GM23338 (cell line): ENCODE measurements around the gene UTS2R. TPM values are rescaled to one million over a fixed set of nuclear protein-coding genes. Genes with fewer than 3 reads are reported as not detected.
"Not testable (repeated sequence)": the region's sequence is repeated elsewhere in the genome, so short reads cannot be mapped to it uniquely, and the experiment has no call there.

Experiments
- ATAC-seq: fragments of 200-7000 bp; cut with Tn5 transposase; 3 replicates; pipeline ENCODE4 v1.9.1; 2020
- DNase-seq: peaks from one replicate; pipeline ENCODE4 v3.0.0-alpha.2; 2015; ENCODE audit warnings: low spot score
- H2AFZ ChIP-seq: fragments of 200-600 bp; sonication (generic); 2 replicates; pipeline ENCODE4 v1.8.0; 2016; ENCODE audit warnings: antibody characterized with exemption, mild to moderate bottlenecking, moderate library complexity
- H3F3A ChIP-seq: fragments of 200-600 bp; sonication (generic); replicated peaks from 2 replicates; pipeline ENCODE4 v1.8.0; 2017; ENCODE audit warnings: antibody characterized with exemption, mixed run types, low read depth
- H3K27ac ChIP-seq: fragments of 200-600 bp; sonication (generic); 2 replicates; pipeline ENCODE4 v1.6.1; 2016; ENCODE audit warnings: low read depth
- H3K27me3 ChIP-seq: fragments of 200-600 bp; sonication (generic); 2 replicates; pipeline ENCODE4 v1.8.0; 2016; ENCODE audit warnings: mild to moderate bottlenecking, mixed run types, moderate library complexity; ENCODE audit not compliant: insufficient read depth
- H3K36me3 ChIP-seq: fragments of 200-600 bp; sonication (generic); 2 replicates; pipeline ENCODE4 v1.8.0; 2016; ENCODE audit warnings: mild to moderate bottlenecking; ENCODE audit not compliant: insufficient read depth
- H3K4me1 ChIP-seq: fragments of 200-600 bp; sonication (generic); 2 replicates; pipeline ENCODE4 v1.8.0; 2016; ENCODE audit warnings: mild to moderate bottlenecking, moderate library complexity; ENCODE audit not compliant: insufficient read depth
- H3K4me2 ChIP-seq: fragments of 200-600 bp; sonication (generic); 2 replicates; pipeline ENCODE4 v1.7.1; 2017; ENCODE audit warnings: mixed run types
- H3K4me3 ChIP-seq: fragments of 200-600 bp; sonication (generic); 2 replicates; pipeline ENCODE4 v1.6.1; 2016; ENCODE audit warnings: mixed run types
- H3K79me2 ChIP-seq: fragments of 200-600 bp; sonication (generic); replicated peaks from 2 replicates; pipeline ENCODE4 v1.8.0; 2017; ENCODE audit warnings: mild to moderate bottlenecking; ENCODE audit not compliant: insufficient read depth
- H3K9me2 ChIP-seq: fragments of 200-600 bp; sonication (generic); 2 replicates; pipeline ENCODE4 v1.8.0; 2017; ENCODE audit not compliant: insufficient read depth
- H4K20me1 ChIP-seq: fragments of 200-600 bp; sonication (generic); replicated peaks from 2 replicates; pipeline ENCODE4 v1.8.0; 2017; ENCODE audit warnings: mild to moderate bottlenecking; ENCODE audit not compliant: insufficient read depth
- H3K27ac Mint-ChIP-seq: 2 replicates; pipeline ENCODE4 v1.8.0; 2020; ENCODE audit warnings: inconsistent platforms, mild to moderate bottlenecking, moderate library complexity, mixed read lengths
- H3K27me3 Mint-ChIP-seq: 3 replicates; pipeline ENCODE4 v1.8.0; 2022; ENCODE audit warnings: low read depth, mild to moderate bottlenecking, moderate library complexity, mixed read lengths, inconsistent platforms; ENCODE audit not compliant: insufficient read depth, poor library complexity
- H3K36me3 Mint-ChIP-seq: 3 replicates; pipeline ENCODE4 v1.8.0; 2021; ENCODE audit warnings: low read depth, mild to moderate bottlenecking, inconsistent platforms, moderate library complexity, mixed read lengths
- H3K4me1 Mint-ChIP-seq: 3 replicates; pipeline ENCODE4 v1.8.0; 2020; ENCODE audit warnings: mild to moderate bottlenecking, inconsistent platforms, mixed read lengths
- H3K4me3 Mint-ChIP-seq: 3 replicates; pipeline ENCODE4 v1.8.0; 2021; ENCODE audit warnings: moderate library complexity, mild to moderate bottlenecking, inconsistent platforms, mixed read lengths
- H3K9me3 Mint-ChIP-seq: 3 replicates; pipeline ENCODE4 v1.8.0; 2020; ENCODE audit warnings: moderate library complexity, mild to moderate bottlenecking, inconsistent platforms, mixed read lengths
- CREB1 ChIP-seq: fragments of 250-450 bp; sonication (Bioruptor Pico); IDR thresholded peaks from 2 replicates; pipeline ENCODE4 v1.5.0; 2020; ENCODE audit warnings: low read depth, mild to moderate bottlenecking, moderate library complexity
- CTCF ChIP-seq, 2 experiments: fragments of 200-600 bp in 1 of 2; sonication (generic) in 1 of 2; conservative IDR thresholded peaks; 2 replicates each; pipeline versions ENCODE4 v1.5.1 to v1.6.1; 2016 to 2017; ENCODE audit warnings: antibody characterized with exemption in 2 of 2, low read depth in 2 of 2, mild to moderate bottlenecking in 2 of 2, moderate library complexity in 1 of 2
- ETS1 ChIP-seq: IDR thresholded peaks from 2 replicates; pipeline ENCODE4 v1.6.1; 2016; ENCODE audit warnings: antibody characterized with exemption
- EZH2 ChIP-seq: fragments of 200-600 bp; sonication (generic); IDR thresholded peaks from one replicate; pipeline ENCODE4 v1.8.0; 2017; ENCODE audit warnings: antibody characterized with exemption, mild to moderate bottlenecking, low read depth; ENCODE audit not compliant: unreplicated experiment
- EZH2phosphoT487 ChIP-seq: fragments of 200-600 bp; sonication (generic); IDR thresholded peaks from one replicate; pipeline ENCODE4 v1.8.1; 2018; ENCODE audit warnings: antibody characterized with exemption; ENCODE audit not compliant: unreplicated experiment
- NANOG ChIP-seq: IDR thresholded peaks from 2 replicates; pipeline ENCODE4 v1.6.1; 2016; ENCODE audit warnings: antibody characterized with exemption, borderline replicate concordance
- REST ChIP-seq: IDR thresholded peaks from one replicate; pipeline ENCODE4 v1.6.1; 2018; ENCODE audit warnings: antibody characterized with exemption; ENCODE audit not compliant: unreplicated experiment
- ZNF114 ChIP-seq: fragments of 250-450 bp; sonication (Bioruptor Pico); IDR thresholded peaks from 2 replicates; pipeline ENCODE4 v1.5.0; 2020; ENCODE audit warnings: mild to moderate bottlenecking, moderate library complexity
- polyA plus RNA-seq: library from polyadenylated mRNA; unstranded; fragments of >200 nt; fragmentation: Nextera tagmentation; extraction: Ambion mirVana; gene quantifications from 2 replicates; pipeline ENCODE4 v1.2.1, GENCODE V29; 2016
- total RNA-seq: library from RNA; depleted of rRNA; stranded (reverse); fragments of >200 nt; shearing (Covaris generic); gene quantifications from 2 replicates; pipeline ENCODE4 v1.2.3, GENCODE V29; 2014

The UTS2R gene
- total and polyA plus RNA-seq, 2 experiments from 2014 or later, result 0.49 TPM; not detected in 1

- H3K27me3 Mint-ChIP-seq, result peaks cover 23% of the 10 kb centered on the region
- ATAC-seq, result no peak
- no peaks in the 10 kb centered on the region for H4K20me1 ChIP-seq
- no peaks in the 10 kb centered on the region; the same call in 2 of the 3 replicates for H3K9me3 Mint-ChIP-seq
- H3K79me2 ChIP-seq, result no peaks in the 10 kb centered on the region
- H3K27ac Mint-ChIP-seq, result no peak overlapping the region
- H3F3A ChIP-seq, result no peaks in the 10 kb centered on the region
- no peak overlapping the region for H3K4me2 ChIP-seq
- H3K27ac ChIP-seq, result no peak overlapping the region
- DNase-seq, result no peak
- no peaks in the 10 kb centered on the region for H3K4me1 ChIP-seq
- no peak overlapping the region for H2AFZ ChIP-seq
- no peak overlapping the region for H3K4me3 ChIP-seq
- H3K27me3 ChIP-seq, result no peaks in the 10 kb centered on the region
- peaks cover 3% of the 10 kb centered on the region; the same call in 2 of the 3 replicates for H3K4me1 Mint-ChIP-seq
- no peak overlapping the region for H3K4me3 Mint-ChIP-seq
- TF ChIP-seq ZNF114 (no peak), REST (no peak), EZH2 (no peak), EZH2phosphoT487 (no peak), CTCF (conservative IDR thresholded peaks at IDR 0.05; ENCODE audit: low read depth in 2 of 2) (no peak), NANOG (no peak), CREB1 (no peak), ETS1 (no peak)
- H3K9me2 ChIP-seq, result no peaks in the 10 kb centered on the region
- H3K36me3 Mint-ChIP-seq, result no peaks in the 10 kb centered on the region
- no peaks in the 10 kb centered on the region for H3K36me3 ChIP-seq
These were observed 9.5 kb downstream of the UTS2R start for GRCh38 chr17:82380860-82381702.

- not testable (repeated sequence) for H3K4me1 ChIP-seq, H3K9me2 ChIP-seq, H4K20me1 ChIP-seq, H3K79me2 ChIP-seq, H3K27me3 ChIP-seq, H3K27ac ChIP-seq, H3K4me3 ChIP-seq, H3K4me1 Mint-ChIP-seq, H3K4me3 Mint-ChIP-seq, H3F3A ChIP-seq, H3K4me2 ChIP-seq, H3K27ac Mint-ChIP-seq, H3K9me3 Mint-ChIP-seq, DNase-seq, H3K36me3 Mint-ChIP-seq, ATAC-seq, H3K36me3 ChIP-seq, H2AFZ ChIP-seq
- H3K27me3 Mint-ChIP-seq, result peaks cover 20% of the 10 kb centered on the region
These were observed 10.1 kb downstream of the UTS2R start for GRCh38 chr17:82381703-82382009.

- H3K27ac ChIP-seq, H3K27me3 ChIP-seq, H3K4me1 ChIP-seq, H3K36me3 ChIP-seq, DNase-seq, H3K9me2 ChIP-seq, H4K20me1 ChIP-seq, H3K4me3 Mint-ChIP-seq, H3K27ac Mint-ChIP-seq, H3K79me2 ChIP-seq, ATAC-seq, H3K4me1 Mint-ChIP-seq, H3K4me3 ChIP-seq, H3K4me2 ChIP-seq, H3F3A ChIP-seq, H2AFZ ChIP-seq, H3K9me3 Mint-ChIP-seq, H3K36me3 Mint-ChIP-seq: not testable (repeated sequence)
- H3K27me3 Mint-ChIP-seq, result peaks cover 20% of the 10 kb centered on the region
These were observed 10.8 kb downstream of the UTS2R start for GRCh38 chr17:82382220-82382932.
